ENCODE measurements around the gene EXD3.
"Not testable (repeated sequence)": the region's sequence is repeated elsewhere in the genome, so short reads cannot be mapped to it uniquely, and the experiment has no call there.

EXD3 gene

DNA sequence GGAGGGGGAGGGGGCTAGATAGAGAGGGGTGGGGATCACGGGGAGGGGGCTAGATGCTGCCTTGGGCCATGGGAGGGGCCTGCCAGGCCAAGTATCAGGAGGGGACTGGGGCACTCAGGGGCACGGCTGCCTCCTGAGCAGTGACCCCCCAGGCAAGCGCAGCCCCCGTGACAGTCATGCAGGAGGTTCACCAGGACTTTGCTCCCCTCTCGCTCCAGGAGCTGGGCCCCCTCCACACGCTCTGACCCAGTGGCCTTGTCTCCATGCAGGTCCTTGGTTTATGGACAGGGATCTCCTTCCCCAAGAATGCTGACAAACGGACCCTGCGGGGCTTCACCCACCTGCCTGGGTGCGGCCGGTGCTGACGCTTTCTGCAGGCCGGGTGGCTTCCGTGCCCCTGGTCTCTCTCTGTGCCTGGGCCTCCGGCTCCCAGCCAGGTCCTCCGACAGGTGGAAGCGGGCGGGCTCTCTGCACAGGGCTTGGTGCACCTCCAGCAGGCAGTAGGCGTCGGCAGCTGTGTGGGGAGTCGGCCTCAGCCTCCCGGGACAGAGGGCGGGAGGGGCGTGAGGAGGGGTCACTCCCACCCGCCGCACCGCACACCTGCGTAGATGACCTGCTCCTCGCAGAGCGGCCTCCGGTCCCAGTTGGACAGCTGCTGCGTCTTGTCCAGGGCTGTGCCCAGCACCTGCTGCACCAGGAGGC lies 74.0 kb downstream of the EXD3 start:
- FAIRE-seq (no peak), DNase-seq (ENCODE audit: low spot score) (no peak)

DNA sequence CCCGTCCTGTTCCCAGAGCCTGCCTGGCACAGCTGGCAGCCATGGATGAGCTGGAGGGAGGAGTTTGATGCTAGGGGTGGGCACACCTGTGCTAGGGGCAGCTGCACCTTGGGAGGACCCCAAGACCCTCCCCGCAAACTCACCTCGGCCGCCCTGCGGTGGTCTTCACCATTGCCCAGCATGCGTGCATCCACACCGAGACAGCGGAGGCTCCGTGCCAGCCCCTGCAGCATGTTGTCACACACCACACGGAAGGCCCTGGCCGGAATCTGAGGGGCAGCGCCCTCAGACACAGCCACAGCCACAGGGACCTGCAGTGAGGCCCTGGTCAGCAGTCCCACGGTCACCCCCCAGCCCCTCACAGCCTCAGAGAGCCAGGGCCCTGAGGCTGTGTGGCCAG lies 75.0 kb downstream of the EXD3 start:
- DNase-seq (ENCODE audit: low spot score) (no peak), FAIRE-seq (no peak)

DNA sequence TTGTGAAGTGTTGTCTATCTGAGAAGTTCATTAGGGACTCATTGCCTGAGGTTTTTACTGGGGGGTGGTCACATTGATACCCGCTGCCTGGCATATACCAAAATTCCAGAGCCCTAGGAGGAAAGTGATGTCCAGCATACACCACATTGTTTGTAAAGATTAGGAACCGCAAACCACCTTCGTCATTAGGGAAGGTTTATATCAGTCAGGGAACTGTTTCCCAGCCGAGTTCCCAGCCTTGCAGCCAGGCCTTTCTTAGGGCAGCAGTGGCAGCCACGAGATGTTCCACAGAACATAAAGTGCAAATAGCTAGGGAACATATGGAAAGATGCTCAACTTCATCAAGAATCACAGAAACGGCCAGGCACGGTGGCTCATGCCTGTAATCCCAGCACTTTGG lies 80.5 kb downstream of the EXD3 start:
- FAIRE-seq (no peak), DNase-seq (ENCODE audit: low spot score) (no peak)

DNA sequence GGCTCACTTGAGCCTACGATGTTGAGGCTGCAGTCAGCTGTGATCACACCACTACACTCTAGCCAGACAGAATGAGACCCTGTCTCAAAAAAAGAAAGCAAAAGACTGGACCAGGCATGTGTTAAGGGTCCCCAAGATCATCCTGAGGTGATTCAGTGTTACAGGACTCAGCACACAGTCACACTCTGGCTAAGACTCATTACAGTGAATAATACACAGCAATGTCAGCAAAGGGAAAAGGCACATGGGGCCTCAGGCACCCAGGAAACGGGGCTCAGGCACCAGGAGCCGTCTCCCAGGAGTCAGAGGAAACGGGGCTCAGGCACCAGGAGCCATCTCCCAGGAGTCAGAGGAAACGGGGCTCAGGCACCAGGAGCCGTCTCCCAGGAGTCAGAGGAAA lies 81.7 kb downstream of the EXD3 start:
- DNase-seq (ENCODE audit: low spot score) = no peak
- no peak for FAIRE-seq

DNA sequence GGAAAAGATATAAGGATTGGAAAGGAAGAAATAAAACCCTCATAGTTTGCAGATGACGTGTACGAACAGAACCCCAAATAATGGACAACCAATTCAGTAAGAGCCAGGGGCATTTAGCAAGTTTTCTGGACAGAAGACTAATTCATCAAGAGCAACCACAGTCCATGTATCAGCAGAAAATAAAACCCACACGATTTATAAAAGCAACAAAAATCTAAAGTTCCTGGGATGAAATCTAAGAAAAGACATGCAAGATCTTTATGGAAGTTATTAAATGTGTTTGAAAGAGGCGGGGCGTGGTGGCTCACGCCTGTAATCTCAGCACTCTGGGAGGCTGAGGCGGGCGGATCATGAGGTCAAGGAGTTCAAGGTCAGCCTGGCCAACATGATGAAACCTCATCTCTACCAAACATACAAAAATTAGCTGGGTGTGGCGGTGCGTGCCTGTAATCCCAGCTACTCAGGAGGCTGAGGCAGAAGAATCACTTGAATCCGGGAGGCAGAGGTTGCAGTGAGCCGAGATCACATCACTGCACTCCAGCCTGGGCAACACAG lies 83.0 kb downstream of the EXD3 start:
- FAIRE-seq = not testable (repeated sequence)

DNA sequence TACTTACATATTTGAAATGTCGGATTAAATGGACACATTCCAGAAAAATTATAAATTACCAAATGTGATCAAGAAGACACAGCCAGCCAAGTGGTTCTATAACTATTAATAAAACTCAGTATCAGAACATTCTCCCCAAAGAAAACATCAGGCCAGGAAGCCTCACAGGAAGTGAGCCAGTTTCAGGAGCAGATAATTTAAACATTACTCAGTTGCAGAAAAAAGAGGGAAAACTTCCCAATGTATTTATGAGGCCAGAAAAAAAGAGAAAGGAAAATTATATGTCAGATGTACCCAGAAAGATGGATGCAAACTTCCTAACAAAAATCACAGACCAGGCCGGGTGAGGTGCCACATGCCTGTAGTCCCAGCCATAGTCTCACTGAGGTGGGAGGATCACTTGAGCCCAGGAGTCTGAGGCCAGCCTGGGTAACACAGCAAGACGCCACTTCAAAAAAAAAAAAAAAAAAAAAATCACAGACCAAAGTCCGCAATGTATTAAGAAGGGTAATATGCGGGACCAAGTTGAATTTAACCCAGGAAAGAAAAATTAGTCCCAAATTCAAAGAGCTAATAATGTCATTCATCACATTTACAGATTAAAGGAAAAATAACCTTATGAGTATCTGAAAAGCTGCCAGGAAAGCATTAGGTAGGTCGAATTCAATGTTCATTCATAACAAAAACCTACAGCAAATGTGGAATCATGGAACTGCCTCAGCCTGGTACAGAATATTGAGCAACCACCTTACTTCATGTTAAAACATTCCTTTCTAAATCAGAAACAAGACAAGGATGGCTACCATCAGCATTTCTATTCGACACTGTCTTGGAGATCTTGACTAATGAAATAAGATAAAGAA lies 83.7 kb downstream of the EXD3 start:
- DNase-seq (ENCODE audit: low spot score) (no peak), FAIRE-seq (no peak)

More for the DNA sequence above, 83.0 kb downstream of the EXD3 start:
- DNase-seq (ENCODE audit: low spot score) = not testable (repeated sequence)

DNA sequence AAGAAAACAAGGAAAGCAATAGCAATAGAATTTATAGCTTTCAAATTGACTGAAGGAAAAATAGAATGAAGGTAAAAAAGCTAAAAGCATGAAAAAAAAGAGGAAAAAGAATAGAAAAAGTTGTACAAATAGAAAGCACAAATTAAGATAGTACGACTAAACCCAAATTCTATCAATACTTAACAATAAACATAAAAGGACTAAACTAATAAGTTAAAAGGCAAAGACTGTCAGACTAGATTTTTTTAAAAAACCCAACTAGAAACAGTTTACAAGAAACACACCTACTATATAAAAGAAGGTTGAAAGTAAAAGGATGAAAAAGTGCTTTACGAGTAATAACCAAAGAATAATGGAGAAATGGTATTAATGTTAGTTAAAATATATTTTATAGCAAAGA lies 86.2 kb downstream of the EXD3 start:
- FAIRE-seq = no peak
- no peak for DNase-seq (ENCODE audit: low spot score)

DNA sequence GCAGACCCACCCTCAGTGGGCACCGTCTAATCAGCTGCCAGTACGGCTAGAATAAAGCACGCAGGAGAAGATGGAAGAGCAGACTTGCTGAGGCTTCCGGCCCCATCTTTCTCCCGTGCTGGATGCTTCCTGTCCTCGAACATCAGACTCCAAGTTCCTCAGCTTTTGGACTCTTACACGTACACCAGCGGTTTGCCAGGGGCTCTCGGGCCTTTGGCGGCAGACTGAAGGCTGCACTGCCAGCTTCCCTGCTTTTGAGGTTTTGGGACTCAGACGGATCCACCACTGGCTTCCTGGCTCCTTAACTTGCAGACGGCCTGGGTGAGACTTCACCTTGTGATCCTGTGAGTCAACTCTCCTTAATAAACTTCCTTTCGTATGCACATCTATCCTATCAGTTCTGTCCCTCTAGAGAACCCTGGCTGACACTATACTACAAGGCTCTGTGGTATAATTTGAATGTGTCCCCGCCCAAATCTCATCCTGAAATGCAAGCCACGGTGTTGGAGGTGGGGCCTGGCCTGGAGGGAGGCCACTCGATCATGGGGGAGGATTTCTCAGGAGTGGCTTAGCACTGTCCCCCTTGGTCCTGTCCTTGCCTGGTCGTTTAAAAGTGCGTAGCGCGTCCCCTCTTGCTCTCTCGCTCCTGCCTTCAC lies 89.8 kb downstream of the EXD3 start:
- DNase-seq (ENCODE audit: low spot score) = no peak
- no peak for FAIRE-seq

DNA sequence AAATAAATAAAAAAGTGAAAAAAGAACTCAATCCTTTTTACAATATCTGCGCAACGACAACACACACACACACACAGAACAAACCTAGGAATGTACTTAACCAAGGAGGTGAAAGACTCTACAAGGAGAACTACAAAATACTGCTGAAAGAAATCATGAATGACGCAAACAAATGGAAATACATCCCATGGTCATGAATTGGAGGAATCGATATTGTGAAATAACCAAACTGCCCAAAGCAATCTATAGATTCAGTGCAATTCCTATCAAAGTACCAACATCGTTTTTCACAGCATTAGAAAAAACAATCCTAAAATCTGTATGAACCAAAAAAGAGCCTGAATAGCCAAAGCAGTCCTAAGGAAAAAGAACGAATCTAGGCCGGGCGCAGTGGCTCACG lies 91.0 kb downstream of the EXD3 start:
- FAIRE-seq = no peak

DNA sequence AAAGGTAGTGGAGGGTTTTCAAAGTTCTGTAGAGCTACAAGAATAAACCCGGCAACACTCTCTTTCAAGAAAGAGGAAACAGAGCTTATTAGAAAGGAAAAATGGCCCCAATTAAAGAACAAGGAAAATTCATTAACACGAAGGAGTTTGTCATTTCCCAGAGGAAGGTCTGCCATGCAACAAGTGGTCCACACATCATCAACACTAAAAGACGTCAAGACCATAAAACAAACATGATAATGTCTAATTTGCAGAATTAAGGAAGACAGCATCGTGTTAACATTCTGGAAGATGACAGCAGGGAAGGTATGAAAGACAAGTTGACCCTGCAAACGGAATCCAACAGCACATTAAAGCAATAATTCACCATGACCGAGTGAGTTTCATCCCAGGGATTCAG lies 92.3 kb downstream of the EXD3 start:
- no peak for DNase-seq (ENCODE audit: low spot score)

More for the DNA sequence above, 91.0 kb downstream of the EXD3 start:
- no peak for DNase-seq (ENCODE audit: low spot score)

DNA sequence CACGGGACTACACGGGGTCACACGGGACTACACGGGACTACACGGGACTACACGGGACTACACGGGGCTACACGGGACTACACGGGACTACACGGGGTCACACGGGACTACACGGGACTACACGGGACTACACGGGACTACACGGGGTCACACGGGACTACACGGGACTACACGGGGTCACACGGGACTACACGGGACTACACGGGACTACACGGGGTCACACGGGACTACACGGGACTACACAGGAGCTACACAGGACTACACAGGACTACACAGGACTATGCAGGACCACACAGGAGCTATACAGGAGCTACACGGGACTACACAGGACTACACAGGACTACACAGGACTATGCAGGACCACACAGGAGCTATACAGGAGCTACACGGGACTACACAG lies 93.4 kb downstream of the EXD3 start:
- not testable (repeated sequence) for FAIRE-seq; DNase-seq (ENCODE audit: low spot score)

More for the DNA sequence above, 92.3 kb downstream of the EXD3 start:
- FAIRE-seq = no peak

DNA sequence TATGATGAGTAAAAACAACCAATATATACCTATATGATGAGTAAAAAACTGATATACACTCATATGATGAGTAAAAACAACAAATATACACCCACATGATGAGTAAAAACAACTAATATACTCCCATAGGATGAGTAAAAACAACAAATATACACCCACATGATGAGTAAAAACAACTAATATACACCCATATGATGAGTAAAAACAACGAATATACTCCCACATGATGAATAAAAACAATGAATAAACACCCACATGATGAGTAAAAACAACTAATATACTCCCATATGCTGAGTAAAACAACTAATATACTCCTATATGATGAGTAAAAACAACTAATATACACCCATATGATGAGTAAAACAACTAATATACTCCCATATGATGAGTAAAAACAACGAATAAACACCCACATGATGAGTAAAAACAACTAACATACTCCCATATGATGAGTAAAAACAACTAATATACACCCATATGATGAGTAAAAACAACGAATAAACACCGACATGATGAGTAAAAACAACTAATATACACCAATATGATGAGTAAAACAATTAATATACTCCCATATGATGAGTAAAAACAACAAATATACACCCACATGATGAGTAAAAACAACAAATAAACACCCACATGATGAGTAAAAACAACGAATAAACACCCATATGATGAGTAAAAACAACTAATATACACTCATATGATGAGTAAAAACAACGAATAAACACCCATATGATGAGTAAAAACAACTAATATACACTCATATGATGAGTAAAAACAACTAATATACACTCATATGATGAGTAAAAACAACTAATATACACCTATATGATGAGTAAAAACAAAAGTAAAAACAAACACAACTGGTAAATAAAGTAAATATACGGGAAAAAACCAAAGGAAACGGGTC lies 95.1 kb downstream of the EXD3 start:
- not testable (repeated sequence) for DNase-seq (ENCODE audit: low spot score)
- peak; percentile 96 for FAIRE-seq

DNA sequence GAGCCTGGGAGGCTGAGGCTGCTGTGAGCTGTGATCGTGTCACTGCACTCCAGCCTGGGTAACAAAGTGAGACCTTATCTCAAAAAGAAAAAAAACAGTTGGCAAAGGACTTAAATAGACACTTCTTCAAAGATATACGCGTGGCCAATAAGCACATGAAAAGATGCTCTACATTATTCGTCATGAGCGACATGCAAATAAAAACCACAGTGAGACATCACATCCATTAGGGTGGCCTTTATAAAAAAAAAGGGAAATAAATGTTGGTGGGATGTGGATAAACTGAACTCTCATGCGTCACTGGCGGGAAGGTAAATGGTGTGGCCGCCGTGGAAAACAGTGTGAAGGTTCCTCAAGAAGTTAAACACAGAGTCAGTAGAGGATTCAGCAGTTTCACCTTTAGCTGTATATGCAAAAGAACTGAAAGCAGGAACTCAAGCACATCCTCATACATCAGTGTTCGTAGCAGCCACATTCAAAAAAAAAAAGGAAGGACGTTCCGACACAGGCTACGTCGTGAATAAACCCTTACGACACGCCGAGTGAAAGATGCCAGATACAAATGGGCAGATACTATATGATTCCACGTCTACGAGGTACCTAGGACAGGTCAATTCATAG lies 96.4 kb downstream of the EXD3 start:
- no peak for DNase-seq (ENCODE audit: low spot score)

DNA sequence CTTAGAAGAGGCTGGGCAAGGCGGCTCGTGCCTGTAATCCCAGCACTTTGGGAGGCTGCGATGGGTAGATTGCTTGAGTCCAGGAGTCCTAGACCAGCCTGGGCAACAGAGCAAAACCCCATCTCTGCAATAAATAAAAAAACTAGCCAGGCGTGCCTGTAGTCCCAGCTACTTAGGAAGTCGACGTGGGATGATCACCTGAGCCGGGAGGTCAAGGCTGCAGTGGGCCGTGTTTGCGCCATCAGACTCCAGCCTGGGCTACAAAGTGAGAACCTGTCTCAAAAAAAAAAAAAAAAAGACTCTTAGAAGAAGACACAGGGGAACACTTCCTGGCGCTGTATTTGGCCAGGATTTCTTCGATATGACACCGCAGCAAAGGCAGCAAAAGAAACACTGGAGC lies 97.2 kb downstream of the EXD3 start:
- FAIRE-seq = no peak
- DNase-seq (ENCODE audit: low spot score) = no peak

More for the DNA sequence above, 96.4 kb downstream of the EXD3 start:
- FAIRE-seq = no peak

DNA sequence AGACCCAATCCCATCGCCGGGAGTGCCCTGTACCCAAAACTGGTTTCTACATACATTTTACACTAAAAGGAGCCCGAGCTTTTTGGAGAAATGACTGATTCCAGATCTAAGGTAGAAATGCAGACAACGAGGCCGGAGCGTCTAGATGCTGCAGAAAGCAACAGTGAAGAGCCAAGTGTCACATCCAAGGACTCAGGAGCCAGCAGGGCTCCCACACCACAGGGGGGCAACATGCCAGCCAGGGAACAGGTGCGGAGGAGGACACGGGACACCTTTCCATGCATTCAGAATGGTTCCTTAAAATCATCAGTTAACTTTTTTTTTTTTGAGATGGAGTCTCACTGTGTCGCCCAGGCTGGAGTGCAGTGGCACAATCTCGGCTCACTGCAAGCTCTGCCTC lies 97.8 kb downstream of the EXD3 start:
- no peak for DNase-seq (ENCODE audit: low spot score)
- FAIRE-seq = no peak

DNA sequence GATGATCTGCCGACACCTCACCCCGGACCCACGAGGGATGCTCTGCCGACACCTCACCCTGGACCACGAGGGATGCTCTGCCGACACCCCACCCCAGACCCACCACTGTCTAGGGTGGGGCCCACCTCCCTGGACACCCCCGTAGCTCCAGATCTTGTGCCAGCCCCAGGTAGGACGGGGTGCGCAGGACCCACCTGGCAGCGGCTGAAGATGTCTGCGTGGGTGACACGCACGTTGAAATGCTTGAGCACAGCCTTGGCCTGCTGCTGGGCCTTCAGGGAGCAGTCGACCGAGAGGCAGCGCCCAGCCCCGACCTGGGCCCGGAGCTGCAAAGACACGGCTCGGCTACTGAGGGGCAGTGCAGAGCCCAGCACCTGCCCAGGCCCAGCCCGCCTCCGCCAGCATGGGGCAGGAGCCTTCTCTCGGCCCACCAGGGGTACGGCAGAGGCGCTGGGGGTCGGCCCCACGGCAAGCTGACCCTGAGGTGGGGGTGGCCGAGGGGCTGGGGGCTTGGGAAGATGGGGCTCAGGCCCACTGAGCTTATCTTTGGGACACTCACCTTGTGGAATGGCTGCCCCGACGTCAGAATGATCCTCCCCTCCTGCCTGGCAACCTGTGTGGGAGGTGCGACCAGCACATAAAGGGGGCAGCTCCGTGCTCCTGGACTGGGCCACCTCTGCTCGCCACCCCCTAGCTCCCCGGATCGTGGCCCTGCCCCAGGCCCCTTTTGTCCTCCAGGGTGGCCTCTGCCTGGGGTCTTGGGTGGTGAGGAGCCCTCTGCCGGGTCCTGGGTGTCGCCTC lies 99.2 kb downstream of the EXD3 start:
- FAIRE-seq (no peak), DNase-seq (ENCODE audit: low spot score) (no peak)

DNA sequence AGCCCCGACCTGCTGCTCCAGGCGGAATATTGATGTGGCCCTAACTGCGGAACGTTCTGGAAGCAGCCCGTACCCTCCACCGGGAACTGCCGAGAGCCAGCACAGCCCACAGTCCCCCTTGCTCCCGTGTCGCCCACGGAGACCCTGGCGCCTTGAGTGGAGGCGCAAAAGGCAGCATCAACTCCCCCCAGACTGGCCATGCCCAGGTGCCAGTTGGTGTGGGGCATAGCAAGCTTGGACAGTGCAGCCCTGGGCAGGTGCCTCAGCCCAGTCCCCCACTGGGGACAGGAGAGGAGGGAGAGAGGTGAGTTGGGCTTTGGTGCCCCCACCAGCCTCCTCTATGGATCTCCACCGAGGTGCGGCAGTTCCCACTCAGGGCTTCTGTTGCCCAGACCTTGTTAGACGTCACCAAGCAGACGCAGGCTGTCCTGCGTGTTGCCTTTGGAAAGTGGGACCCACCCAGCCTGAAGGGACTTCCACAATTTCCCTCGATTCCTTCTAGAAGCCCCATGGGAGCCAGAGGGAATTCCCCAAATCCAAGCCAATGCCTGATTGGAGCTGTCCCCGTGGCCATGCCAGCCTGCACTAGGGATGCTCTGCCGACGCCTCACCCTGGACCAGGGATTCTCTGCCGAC lies 101.1 kb downstream of the EXD3 start:
- no peak for DNase-seq (ENCODE audit: low spot score)
- no peak for FAIRE-seq

DNA sequence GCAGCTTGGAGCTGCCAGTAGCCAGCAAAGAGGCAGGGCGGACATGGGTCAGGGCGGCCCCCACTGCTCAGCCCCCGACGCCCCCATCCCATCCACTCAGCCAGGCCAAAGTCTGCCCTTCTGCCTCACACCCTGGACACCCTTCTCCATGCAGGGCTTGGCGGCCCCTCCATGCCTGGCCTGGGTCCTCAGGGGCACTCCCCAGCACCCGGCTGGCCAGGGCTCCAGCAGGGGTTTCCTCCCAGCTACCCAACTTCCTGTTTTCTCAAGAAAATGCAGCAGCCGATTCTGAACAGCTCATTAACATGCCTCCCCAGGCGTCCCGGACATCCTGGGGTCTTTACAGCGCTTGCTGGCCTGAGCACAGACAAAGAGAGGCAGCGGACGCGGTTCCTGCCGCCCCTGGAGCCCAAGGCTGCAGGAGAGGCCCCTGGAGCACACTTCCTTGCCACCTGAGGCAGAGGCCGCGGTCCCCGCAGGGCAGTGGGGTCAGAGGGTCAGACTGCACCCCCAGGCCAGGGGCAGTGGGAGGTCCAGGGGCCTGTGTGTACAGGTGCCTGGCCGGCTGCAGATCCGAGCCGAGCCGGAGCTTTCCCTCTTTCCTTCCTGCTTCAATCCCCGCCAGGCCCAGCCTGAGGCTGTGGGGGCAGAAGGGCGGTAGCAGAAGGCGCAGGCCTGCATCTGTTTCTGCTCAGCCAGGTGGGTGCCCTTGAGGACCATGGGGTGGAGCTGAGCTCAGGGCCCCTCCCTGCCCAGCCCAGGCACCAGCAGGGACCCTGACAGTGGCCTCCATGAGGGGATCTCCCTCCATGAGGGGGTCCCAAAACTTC lies 102.2 kb downstream of the EXD3 start:
- DNase-seq (ENCODE audit: low spot score) (no peak), FAIRE-seq (no peak)

All from urothelium cell line (cell line).